ENCODE results near the gene SKI. TPM values are rescaled to one million over a fixed set of nuclear protein-coding genes. Genes with fewer than 3 reads are reported as not detected.

The SKI gene
- total and polyA plus RNA-seq, 2 experiments from 2014 or later = 9.3 to 66.8 TPM

- TF ChIP-seq EZH2phosphoT487 (IDR thresholded peaks at IDR 0.05; ENCODE audit: unreplicated experiment) = no peak
- no peak for TF ChIP-seq ZNF331 (CRISPR knock-in tag; IDR thresholded peaks at IDR 0.05; ENCODE audit: low read depth)
- TF ChIP-seq, protein P1, sequence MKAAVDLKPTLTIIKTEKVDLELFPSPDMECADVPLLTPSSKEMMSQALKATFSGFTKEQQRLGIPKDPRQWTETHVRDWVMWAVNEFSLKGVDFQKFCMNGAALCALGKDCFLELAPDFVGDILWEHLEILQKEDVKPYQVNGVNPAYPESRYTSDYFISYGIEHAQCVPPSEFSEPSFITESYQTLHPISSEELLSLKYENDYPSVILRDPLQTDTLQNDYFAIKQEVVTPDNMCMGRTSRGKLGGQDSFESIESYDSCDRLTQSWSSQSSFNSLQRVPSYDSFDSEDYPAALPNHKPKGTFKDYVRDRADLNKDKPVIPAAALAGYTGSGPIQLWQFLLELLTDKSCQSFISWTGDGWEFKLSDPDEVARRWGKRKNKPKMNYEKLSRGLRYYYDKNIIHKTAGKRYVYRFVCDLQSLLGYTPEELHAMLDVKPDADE (IDR thresholded peaks at IDR 0.05) = no peak
- TF ChIP-seq EZH2 (IDR thresholded peaks at IDR 0.05; ENCODE audit: low read depth, unreplicated experiment) = no peak
- TF ChIP-seq ZNF114 (CRISPR knock-in tag; IDR thresholded peaks at IDR 0.05) = no peak
- TF ChIP-seq POLR2AphosphoS5 (IDR thresholded peaks at IDR 0.05; ENCODE audit: low read depth) = no peak
- TF ChIP-seq CREB1 (CRISPR knock-in tag; IDR thresholded peaks at IDR 0.05; ENCODE audit: low read depth) = no peak
- TF ChIP-seq, protein P2, sequence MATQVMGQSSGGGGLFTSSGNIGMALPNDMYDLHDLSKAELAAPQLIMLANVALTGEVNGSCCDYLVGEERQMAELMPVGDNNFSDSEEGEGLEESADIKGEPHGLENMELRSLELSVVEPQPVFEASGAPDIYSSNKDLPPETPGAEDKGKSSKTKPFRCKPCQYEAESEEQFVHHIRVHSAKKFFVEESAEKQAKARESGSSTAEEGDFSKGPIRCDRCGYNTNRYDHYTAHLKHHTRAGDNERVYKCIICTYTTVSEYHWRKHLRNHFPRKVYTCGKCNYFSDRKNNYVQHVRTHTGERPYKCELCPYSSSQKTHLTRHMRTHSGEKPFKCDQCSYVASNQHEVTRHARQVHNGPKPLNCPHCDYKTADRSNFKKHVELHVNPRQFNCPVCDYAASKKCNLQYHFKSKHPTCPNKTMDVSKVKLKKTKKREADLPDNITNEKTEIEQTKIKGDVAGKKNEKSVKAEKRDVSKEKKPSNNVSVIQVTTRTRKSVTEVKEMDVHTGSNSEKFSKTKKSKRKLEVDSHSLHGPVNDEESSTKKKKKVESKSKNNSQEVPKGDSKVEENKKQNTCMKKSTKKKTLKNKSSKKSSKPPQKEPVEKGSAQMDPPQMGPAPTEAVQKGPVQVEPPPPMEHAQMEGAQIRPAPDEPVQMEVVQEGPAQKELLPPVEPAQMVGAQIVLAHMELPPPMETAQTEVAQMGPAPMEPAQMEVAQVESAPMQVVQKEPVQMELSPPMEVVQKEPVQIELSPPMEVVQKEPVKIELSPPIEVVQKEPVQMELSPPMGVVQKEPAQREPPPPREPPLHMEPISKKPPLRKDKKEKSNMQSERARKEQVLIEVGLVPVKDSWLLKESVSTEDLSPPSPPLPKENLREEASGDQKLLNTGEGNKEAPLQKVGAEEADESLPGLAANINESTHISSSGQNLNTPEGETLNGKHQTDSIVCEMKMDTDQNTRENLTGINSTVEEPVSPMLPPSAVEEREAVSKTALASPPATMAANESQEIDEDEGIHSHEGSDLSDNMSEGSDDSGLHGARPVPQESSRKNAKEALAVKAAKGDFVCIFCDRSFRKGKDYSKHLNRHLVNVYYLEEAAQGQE (IDR thresholded peaks at IDR 0.05; ENCODE audit: unreplicated experiment) = no peak
- no peak for TF ChIP-seq NANOG (IDR thresholded peaks at IDR 0.05; ENCODE audit: borderline replicate concordance)
- TF ChIP-seq, protein P3, sequence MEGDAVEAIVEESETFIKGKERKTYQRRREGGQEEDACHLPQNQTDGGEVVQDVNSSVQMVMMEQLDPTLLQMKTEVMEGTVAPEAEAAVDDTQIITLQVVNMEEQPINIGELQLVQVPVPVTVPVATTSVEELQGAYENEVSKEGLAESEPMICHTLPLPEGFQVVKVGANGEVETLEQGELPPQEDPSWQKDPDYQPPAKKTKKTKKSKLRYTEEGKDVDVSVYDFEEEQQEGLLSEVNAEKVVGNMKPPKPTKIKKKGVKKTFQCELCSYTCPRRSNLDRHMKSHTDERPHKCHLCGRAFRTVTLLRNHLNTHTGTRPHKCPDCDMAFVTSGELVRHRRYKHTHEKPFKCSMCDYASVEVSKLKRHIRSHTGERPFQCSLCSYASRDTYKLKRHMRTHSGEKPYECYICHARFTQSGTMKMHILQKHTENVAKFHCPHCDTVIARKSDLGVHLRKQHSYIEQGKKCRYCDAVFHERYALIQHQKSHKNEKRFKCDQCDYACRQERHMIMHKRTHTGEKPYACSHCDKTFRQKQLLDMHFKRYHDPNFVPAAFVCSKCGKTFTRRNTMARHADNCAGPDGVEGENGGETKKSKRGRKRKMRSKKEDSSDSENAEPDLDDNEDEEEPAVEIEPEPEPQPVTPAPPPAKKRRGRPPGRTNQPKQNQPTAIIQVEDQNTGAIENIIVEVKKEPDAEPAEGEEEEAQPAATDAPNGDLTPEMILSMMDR (conservative IDR thresholded peaks at IDR 0.05; ENCODE audit: low read depth in 2 of 2) = no peak
Observed at GRCh38 chr1:2239384-2239985, 11.4 kb downstream of the SKI start (continued).

Measured in GM23338 (cell line).